NB4 (cell line): ENCODE data around the gene PPIL4.
"Not testable (repeated sequence)": the region's sequence is repeated elsewhere in the genome, so short reads cannot be mapped to it uniquely, and the experiment has no call there.

Experiments
- DNase-seq: peaks from one replicate; pipeline ENCODE4 v3.0.0; 2010; ENCODE audit warnings: low read depth
- H3K4me3 ChIP-seq: one replicate; pipeline ENCODE4 v1.5.1; 2011; ENCODE audit warnings: mild to moderate bottlenecking, low read depth, low read length, moderate library complexity
- MYC ChIP-seq: IDR thresholded peaks from 2 replicates; pipeline ENCODE4 v1.6.1; 2011; ENCODE audit warnings: low read depth, low read length
- POLR2A ChIP-seq: IDR thresholded peaks from 2 replicates; pipeline ENCODE4 v1.6.1; 2011; ENCODE audit warnings: mild to moderate bottlenecking; ENCODE audit not compliant: insufficient read length; ENCODE audit errors: extremely low read depth
- TF ChIP-seq, protein P1 (sequence below): IDR thresholded peaks from one replicate; pipeline ENCODE4 v1.5.1; 2012; ENCODE audit warnings: low read depth, low read length
- TF ChIP-seq, protein P2 (sequence below): IDR thresholded peaks from 2 replicates; pipeline ENCODE4 v1.6.1; 2011; ENCODE audit warnings: low read depth, low read length

Gene PPIL4

DNA sequence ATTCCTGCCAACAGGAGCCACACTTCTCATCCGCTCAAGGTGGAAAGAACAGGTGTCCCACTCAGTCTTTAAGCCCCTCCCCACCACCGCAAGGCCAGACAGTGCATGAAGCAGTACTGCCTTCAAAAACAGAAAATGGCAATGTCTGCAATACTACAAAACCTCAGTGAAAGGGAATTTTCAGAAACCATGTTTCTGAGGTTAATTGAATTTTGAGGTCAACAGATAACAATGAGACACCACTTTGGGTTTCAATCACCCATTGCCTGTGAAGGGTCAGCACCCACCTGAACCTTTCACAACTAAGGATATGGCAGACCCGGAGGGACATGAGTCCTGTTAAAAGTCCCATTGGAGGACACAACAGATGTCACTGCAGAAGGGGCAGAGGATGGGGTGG is 74.0 kb downstream of the PPIL4 start:
- TF ChIP-seq, protein P1, sequence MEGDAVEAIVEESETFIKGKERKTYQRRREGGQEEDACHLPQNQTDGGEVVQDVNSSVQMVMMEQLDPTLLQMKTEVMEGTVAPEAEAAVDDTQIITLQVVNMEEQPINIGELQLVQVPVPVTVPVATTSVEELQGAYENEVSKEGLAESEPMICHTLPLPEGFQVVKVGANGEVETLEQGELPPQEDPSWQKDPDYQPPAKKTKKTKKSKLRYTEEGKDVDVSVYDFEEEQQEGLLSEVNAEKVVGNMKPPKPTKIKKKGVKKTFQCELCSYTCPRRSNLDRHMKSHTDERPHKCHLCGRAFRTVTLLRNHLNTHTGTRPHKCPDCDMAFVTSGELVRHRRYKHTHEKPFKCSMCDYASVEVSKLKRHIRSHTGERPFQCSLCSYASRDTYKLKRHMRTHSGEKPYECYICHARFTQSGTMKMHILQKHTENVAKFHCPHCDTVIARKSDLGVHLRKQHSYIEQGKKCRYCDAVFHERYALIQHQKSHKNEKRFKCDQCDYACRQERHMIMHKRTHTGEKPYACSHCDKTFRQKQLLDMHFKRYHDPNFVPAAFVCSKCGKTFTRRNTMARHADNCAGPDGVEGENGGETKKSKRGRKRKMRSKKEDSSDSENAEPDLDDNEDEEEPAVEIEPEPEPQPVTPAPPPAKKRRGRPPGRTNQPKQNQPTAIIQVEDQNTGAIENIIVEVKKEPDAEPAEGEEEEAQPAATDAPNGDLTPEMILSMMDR = no peak
- TF ChIP-seq, protein P2, sequence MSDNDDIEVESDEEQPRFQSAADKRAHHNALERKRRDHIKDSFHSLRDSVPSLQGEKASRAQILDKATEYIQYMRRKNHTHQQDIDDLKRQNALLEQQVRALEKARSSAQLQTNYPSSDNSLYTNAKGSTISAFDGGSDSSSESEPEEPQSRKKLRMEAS = no peak
- no peak for TF ChIP-seq MYC
- no peak for TF ChIP-seq POLR2A
- no peak for DNase-seq

DNA sequence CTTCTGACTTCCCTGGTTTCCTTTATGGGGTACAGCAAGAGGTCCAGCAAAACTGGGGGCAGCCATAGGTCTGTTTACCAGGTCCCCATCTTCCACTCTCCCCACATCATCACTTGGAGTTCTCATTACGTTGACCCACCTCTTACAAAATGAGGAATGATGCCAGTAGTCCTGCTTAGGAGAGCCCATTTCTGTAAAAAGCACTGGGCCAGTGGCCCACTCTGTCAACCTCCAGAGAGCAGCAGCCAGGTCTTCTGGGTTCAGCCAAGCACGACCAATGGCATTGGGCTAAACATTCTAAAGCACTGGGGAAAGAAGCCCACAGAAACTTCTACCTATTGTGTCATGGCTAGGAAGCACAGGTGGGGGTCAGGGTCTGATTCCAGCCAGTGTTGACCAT is 74.9 kb downstream of the PPIL4 start:
- H3K4me3 ChIP-seq = no peak overlapping the region
- TF ChIP-seq POLR2A (no peak), MYC (no peak)
- TF ChIP-seq, protein P2 = no peak
- TF ChIP-seq, protein P1 = no peak

More for the DNA sequence above, 74.0 kb downstream of the PPIL4 start:
- H3K4me3 ChIP-seq = no peak overlapping the region

GRCh38 chr6:149468179-149468578 is 77.7 kb downstream of the PPIL4 start:
- TF ChIP-seq MYC (no peak), POLR2A (no peak)
- no peak for DNase-seq
- H3K4me3 ChIP-seq = no peak overlapping the region

More for the DNA sequence above, 74.9 kb downstream of the PPIL4 start:
- no peak for DNase-seq

GRCh38 chr6:149467265-149467664 is 78.6 kb downstream of the PPIL4 start:
- no peak overlapping the region for H3K4me3 ChIP-seq
- TF ChIP-seq, protein P2 = no peak
- TF ChIP-seq POLR2A (no peak), MYC (no peak)
- TF ChIP-seq, protein P1 = no peak
- DNase-seq = no peak

- H3K4me3 ChIP-seq = no peak overlapping the region
- TF ChIP-seq, protein P1 = no peak
- TF ChIP-seq, protein P2 = no peak
- no peak for TF ChIP-seq MYC
- no peak for TF ChIP-seq POLR2A
- no peak for DNase-seq
These were observed 81.4 kb downstream of the PPIL4 start for GRCh38 chr6:149464411-149464810.

DNA sequence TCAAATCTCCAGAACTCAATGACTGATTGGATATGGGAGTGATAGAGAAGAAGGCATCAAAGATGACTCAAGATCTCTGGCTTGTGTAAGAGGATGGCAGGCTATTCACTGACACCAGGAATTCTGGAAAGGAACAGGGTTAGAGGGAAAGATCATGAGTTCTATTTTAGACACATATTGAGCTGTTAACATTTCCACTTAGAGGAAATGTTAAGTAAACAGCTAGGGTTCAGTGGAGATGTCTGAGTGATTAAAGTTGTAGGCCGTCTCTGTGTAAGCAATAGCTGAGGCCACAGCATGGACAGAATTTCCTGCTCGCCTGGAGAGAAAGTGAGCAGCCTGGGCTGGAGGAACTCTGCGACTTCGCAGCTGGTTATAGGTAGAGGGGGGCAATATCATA is 82.1 kb downstream of the PPIL4 start:
- TF ChIP-seq MYC = no peak
- no peak for TF ChIP-seq POLR2A
- TF ChIP-seq, protein P1 = no peak
- TF ChIP-seq, protein P2 = no peak
- H3K4me3 ChIP-seq = no peak overlapping the region
- no peak for DNase-seq

DNA sequence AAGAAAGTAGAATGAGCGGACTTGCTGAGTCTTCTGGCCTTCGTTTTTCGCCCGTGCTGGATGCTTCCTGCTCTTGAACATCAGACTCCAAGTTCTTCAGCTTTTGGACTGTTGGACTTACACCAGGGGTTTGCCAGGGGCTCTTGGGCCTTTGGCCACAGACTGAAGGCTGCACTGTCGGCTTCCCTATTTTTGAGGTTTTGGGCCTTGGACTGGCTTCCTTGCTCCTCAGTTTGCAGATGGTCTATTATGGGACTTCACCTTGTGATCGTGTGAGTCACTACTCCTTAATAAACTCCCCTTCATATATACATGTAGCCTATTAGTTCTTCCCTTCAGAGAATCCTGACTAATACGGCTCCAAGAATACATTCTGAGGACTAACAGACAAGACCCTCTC is 83.1 kb downstream of the PPIL4 start:
- not testable (repeated sequence) for H3K4me3 ChIP-seq, DNase-seq
